ENCODE results near the gene TXNDC2. TPM values are rescaled to one million over a fixed set of nuclear protein-coding genes. Genes with fewer than 3 reads are reported as not detected.

Gene TXNDC2
- total and polyA plus RNA-seq, 4 donors, result 0.17 to 0.35 (median 0.27) TPM; not detected in 1

GRCh38 chr18:9915291-9916076, 29.7 kb downstream of the TXNDC2 start:
- DNase-seq (ENCODE audit: low read depth in 4 of 6, low spot score in 6 of 6), result no peak
- 8% methylated on average over 2 of the region's 5 CpGs for WGBS (ENCODE audit: insufficient coverage)
- no peaks in the 10 kb centered on the region for H3K36me3 ChIP-seq (ENCODE audit: control insufficient read depth, insufficient read depth, low read length)
- peak overlapping the region; percentile 89 for H3K4me3 ChIP-seq (ENCODE audit: low read depth, low read length)
- H3K9me3 ChIP-seq (ENCODE audit: control insufficient read depth, insufficient read depth, low read length), result no peaks in the 10 kb centered on the region
- H3K27ac ChIP-seq (ENCODE audit: low read depth, low read length), result peak overlapping the region; percentile 88
- H3K27me3 ChIP-seq (ENCODE audit: control insufficient read depth, insufficient read depth, low read length), result no peaks in the 10 kb centered on the region
- H3K4me1 ChIP-seq (ENCODE audit: control insufficient read depth, insufficient read depth, low read length), result peaks cover 13% of the 10 kb centered on the region

GRCh38 chr18:9916077-9916639, 30.4 kb downstream of the TXNDC2 start:
- Histone ChIP-seq H3K4me3 (ENCODE audit: low read depth, low read length) (no peak overlapping the region), H3K27me3 (ENCODE audit: control insufficient read depth, insufficient read depth, low read length) (no peaks in the 10 kb centered on the region), H3K4me1 (ENCODE audit: control insufficient read depth, insufficient read depth, low read length) (peaks cover 13% of the 10 kb centered on the region), H3K36me3 (ENCODE audit: control insufficient read depth, insufficient read depth, low read length) (no peaks in the 10 kb centered on the region), H3K27ac (ENCODE audit: low read depth, low read length) (peak overlapping the region; percentile 31), H3K9me3 (ENCODE audit: control insufficient read depth, insufficient read depth, low read length) (no peaks in the 10 kb centered on the region)
- no peak for DNase-seq (ENCODE audit: low read depth in 4 of 6, low spot score in 6 of 6)
- no CpG with 5 or more reads among the region's 2 CpGs for whole genome bisulfite sequencing (ENCODE audit: insufficient coverage)

- Histone ChIP-seq H3K9me3 (ENCODE audit: control insufficient read depth, insufficient read depth, low read length) (no peaks in the 10 kb centered on the region), H3K36me3 (ENCODE audit: control insufficient read depth, insufficient read depth, low read length) (no peaks in the 10 kb centered on the region), H3K27ac (ENCODE audit: low read depth, low read length) (no peak overlapping the region), H3K27me3 (ENCODE audit: control insufficient read depth, insufficient read depth, low read length) (no peaks in the 10 kb centered on the region), H3K4me3 (ENCODE audit: low read depth, low read length) (no peak overlapping the region), H3K4me1 (ENCODE audit: control insufficient read depth, insufficient read depth, low read length) (peaks cover 13% of the 10 kb centered on the region)
- no peak for DNase-seq (ENCODE audit: low read depth in 4 of 6, low spot score in 6 of 6)
- WGBS (ENCODE audit: insufficient coverage), result no CpG with 5 or more reads among the region's 3 CpGs
Observed at GRCh38 chr18:9916808-9917207, 31.0 kb downstream of the TXNDC2 start.

- Histone ChIP-seq H3K4me1 (ENCODE audit: control insufficient read depth, insufficient read depth, low read length) (peaks cover 13% of the 10 kb centered on the region), H3K36me3 (ENCODE audit: control insufficient read depth, insufficient read depth, low read length) (no peaks in the 10 kb centered on the region), H3K4me3 (ENCODE audit: low read depth, low read length) (no peak overlapping the region), H3K9me3 (ENCODE audit: control insufficient read depth, insufficient read depth, low read length) (no peaks in the 10 kb centered on the region), H3K27me3 (ENCODE audit: control insufficient read depth, insufficient read depth, low read length) (no peaks in the 10 kb centered on the region), H3K27ac (ENCODE audit: low read depth, low read length) (no peak overlapping the region)
- 77% methylated on average over 1 of the region's 2 CpGs for WGBS (ENCODE audit: insufficient coverage)
- no peak for DNase-seq (ENCODE audit: low read depth in 4 of 6, low spot score in 6 of 6)
Observed at GRCh38 chr18:9918016-9918680, 32.4 kb downstream of the TXNDC2 start.

- Histone ChIP-seq H3K4me3 (ENCODE audit: low read depth, low read length) (no peak overlapping the region), H3K27me3 (ENCODE audit: control insufficient read depth, insufficient read depth, low read length) (no peaks in the 10 kb centered on the region), H3K4me1 (ENCODE audit: control insufficient read depth, insufficient read depth, low read length) (peaks cover 13% of the 10 kb centered on the region), H3K9me3 (ENCODE audit: control insufficient read depth, insufficient read depth, low read length) (no peaks in the 10 kb centered on the region), H3K27ac (ENCODE audit: low read depth, low read length) (no peak overlapping the region), H3K36me3 (ENCODE audit: control insufficient read depth, insufficient read depth, low read length) (no peaks in the 10 kb centered on the region)
- 78% methylated on average over 7 of the region's 8 CpGs for WGBS (ENCODE audit: insufficient coverage)
- no peak for DNase-seq (ENCODE audit: low read depth in 4 of 6, low spot score in 6 of 6)
Observed at GRCh38 chr18:9919564-9920232, 33.9 kb downstream of the TXNDC2 start.

GRCh38 chr18:9922592-9923311, 37.0 kb downstream of the TXNDC2 start:
- H3K27ac ChIP-seq (ENCODE audit: low read depth, low read length), result no peak overlapping the region
- 43% methylated on average over 1 of the region's 4 CpGs for WGBS (ENCODE audit: insufficient coverage)
- H3K36me3 ChIP-seq (ENCODE audit: control insufficient read depth, insufficient read depth, low read length), result no peaks in the 10 kb centered on the region
- no peaks in the 10 kb centered on the region for H3K27me3 ChIP-seq (ENCODE audit: control insufficient read depth, insufficient read depth, low read length)
- H3K9me3 ChIP-seq (ENCODE audit: control insufficient read depth, insufficient read depth, low read length), result no peaks in the 10 kb centered on the region
- H3K4me1 ChIP-seq (ENCODE audit: control insufficient read depth, insufficient read depth, low read length), result peaks cover 8% of the 10 kb centered on the region
- DNase-seq (ENCODE audit: low read depth in 4 of 6, low spot score in 6 of 6), result no peak
- H3K4me3 ChIP-seq (ENCODE audit: low read depth, low read length), result no peak overlapping the region

GRCh38 chr18:9924371-9924943, 38.7 kb downstream of the TXNDC2 start:
- H3K4me1 ChIP-seq (ENCODE audit: control insufficient read depth, insufficient read depth, low read length), result peaks cover 3% of the 10 kb centered on the region
- no CpG with 5 or more reads among the region's 4 CpGs for WGBS (ENCODE audit: insufficient coverage)
- no peaks in the 10 kb centered on the region for H3K9me3 ChIP-seq (ENCODE audit: control insufficient read depth, insufficient read depth, low read length)
- DNase-seq (ENCODE audit: low read depth in 4 of 6, low spot score in 6 of 6), result no peak
- no peak overlapping the region for H3K27ac ChIP-seq (ENCODE audit: low read depth, low read length)
- H3K4me3 ChIP-seq (ENCODE audit: low read depth, low read length), result no peak overlapping the region
- H3K36me3 ChIP-seq (ENCODE audit: control insufficient read depth, insufficient read depth, low read length), result no peaks in the 10 kb centered on the region
- no peaks in the 10 kb centered on the region for H3K27me3 ChIP-seq (ENCODE audit: control insufficient read depth, insufficient read depth, low read length)

- Histone ChIP-seq H3K4me3 (ENCODE audit: low read depth, low read length) (no peak overlapping the region), H3K4me1 (ENCODE audit: control insufficient read depth, insufficient read depth, low read length) (peaks cover under 1% of the 10 kb centered on the region), H3K27me3 (ENCODE audit: control insufficient read depth, insufficient read depth, low read length) (no peaks in the 10 kb centered on the region), H3K36me3 (ENCODE audit: control insufficient read depth, insufficient read depth, low read length) (no peaks in the 10 kb centered on the region), H3K27ac (ENCODE audit: low read depth, low read length) (no peak overlapping the region), H3K9me3 (ENCODE audit: control insufficient read depth, insufficient read depth, low read length) (no peaks in the 10 kb centered on the region)
- WGBS (ENCODE audit: insufficient coverage), result no CpG with 5 or more reads among the region's 1 CpG
- DNase-seq (ENCODE audit: low read depth in 4 of 6, low spot score in 6 of 6), result peak in 1 of 6 donors; percentile 8
Observed at GRCh38 chr18:9925369-9925768, 39.6 kb downstream of the TXNDC2 start.

GRCh38 chr18:9925795-9926194, 40.0 kb downstream of the TXNDC2 start:
- Histone ChIP-seq H3K36me3 (ENCODE audit: control insufficient read depth, insufficient read depth, low read length) (no peaks in the 10 kb centered on the region), H3K4me3 (ENCODE audit: low read depth, low read length) (no peak overlapping the region), H3K4me1 (ENCODE audit: control insufficient read depth, insufficient read depth, low read length) (no peaks in the 10 kb centered on the region), H3K9me3 (ENCODE audit: control insufficient read depth, insufficient read depth, low read length) (no peaks in the 10 kb centered on the region), H3K27me3 (ENCODE audit: control insufficient read depth, insufficient read depth, low read length) (no peaks in the 10 kb centered on the region), H3K27ac (ENCODE audit: low read depth, low read length) (no peak overlapping the region)
- no CpG with 5 or more reads among the region's 4 CpGs for WGBS (ENCODE audit: insufficient coverage)
- DNase-seq (ENCODE audit: low read depth in 4 of 6, low spot score in 6 of 6), result no peak

Measured in spinal cord (tissue), 10 donors.